HepG2 (cell line): Measurements from ENCODE around the gene STK4. TPM values are rescaled to one million over a fixed set of nuclear protein-coding genes. Genes with fewer than 3 reads are reported as not detected.

ENCODE experiments used
- ARHGAP35 ChIP-seq: sonication (generic); formaldehyde crosslinking; IDR thresholded peaks from 2 replicates; pipeline ENCODE4 v1.9.0; 2022; ENCODE audit warnings: mild to moderate bottlenecking, inconsistent platforms, moderate library complexity, missing genetic modification reagents, borderline replicate concordance
- FOXP4 ChIP-seq: sonication (generic); formaldehyde crosslinking; IDR thresholded peaks from 2 replicates; pipeline ENCODE4 v1.4.0; 2020; ENCODE audit warnings: missing genetic modification reagents
- FUBP1 ChIP-seq: sonication (generic); formaldehyde crosslinking; IDR thresholded peaks from 2 replicates; pipeline ENCODE4 v1.5.1; 2020; ENCODE audit warnings: missing genetic modification reagents, mild to moderate bottlenecking, borderline replicate concordance
- HNF1A ChIP-seq, 2 experiments: sonication (generic) in 1 of 2; formaldehyde crosslinking in 1 of 2; IDR thresholded peaks; 2 replicates each; pipeline versions ENCODE4 v1.4.0 to v1.6.1; 2016 to 2020; ENCODE audit warnings: borderline replicate concordance in 1 of 2, low read depth in 1 of 2, mild to moderate bottlenecking in 1 of 2, missing genetic modification reagents in 1 of 2
- KLF15 ChIP-seq: sonication (generic); formaldehyde crosslinking; IDR thresholded peaks from 2 replicates; pipeline ENCODE4 v1.8.1; 2023; ENCODE audit warnings: borderline replicate concordance, mild to moderate bottlenecking, inconsistent platforms, missing genetic modification reagents, mixed read lengths
- MTF2 ChIP-seq: sonication (generic); formaldehyde crosslinking; IDR thresholded peaks from 2 replicates; pipeline ENCODE4 v1.5.0; 2020; ENCODE audit warnings: missing genetic modification reagents, borderline replicate concordance
- NAIF1 ChIP-seq: sonication (generic); formaldehyde crosslinking; IDR thresholded peaks from 2 replicates; pipeline ENCODE4 v1.5.0; 2020; ENCODE audit warnings: mild to moderate bottlenecking, missing genetic modification reagents, borderline replicate concordance
- RFXAP ChIP-seq: sonication (generic); formaldehyde crosslinking; IDR thresholded peaks from 2 replicates; pipeline ENCODE4 v1.4.0; 2020; ENCODE audit warnings: missing genetic modification reagents, borderline replicate concordance
- THYN1 ChIP-seq: sonication (generic); formaldehyde crosslinking; IDR thresholded peaks from 2 replicates; pipeline ENCODE4 v1.8.1; 2023; ENCODE audit warnings: low read depth, mild to moderate bottlenecking, moderate library complexity, missing genetic modification reagents, borderline replicate concordance
- TRIM22 ChIP-seq: fragments of 450-650 bp; IDR thresholded peaks from 2 replicates; pipeline ENCODE4 v1.6.1; 2017
- ZBTB3 ChIP-seq: sonication (generic); formaldehyde crosslinking; IDR thresholded peaks from 2 replicates; pipeline ENCODE4 v1.4.0; 2020; ENCODE audit warnings: low read depth, mild to moderate bottlenecking, moderate library complexity, missing genetic modification reagents, borderline replicate concordance
- ZKSCAN8 ChIP-seq: IDR thresholded peaks from 2 replicates; pipeline ENCODE4 v1.6.1; 2016; ENCODE audit warnings: borderline replicate concordance, missing genetic modification reagents, missing compliant biosample characterization
- ZNF263 ChIP-seq: sonication (generic); formaldehyde crosslinking; IDR thresholded peaks from 2 replicates; pipeline ENCODE4 v1.4.0; 2020; ENCODE audit warnings: missing genetic modification reagents
- ZNF3 ChIP-seq: IDR thresholded peaks from 2 replicates; pipeline ENCODE4 v1.7.0; 2017; ENCODE audit warnings: inconsistent platforms
- ZNF598 ChIP-seq: sonication (generic); formaldehyde crosslinking; IDR thresholded peaks from 2 replicates; pipeline ENCODE4 v1.5.1; 2020; ENCODE audit warnings: mild to moderate bottlenecking, missing genetic modification reagents, borderline replicate concordance
- ZNF619 ChIP-seq: sonication (generic); formaldehyde crosslinking; IDR thresholded peaks from 2 replicates; pipeline ENCODE4 v1.4.0; 2020; ENCODE audit warnings: mild to moderate bottlenecking, missing genetic modification reagents
- ZNF878 ChIP-seq: sonication (generic); formaldehyde crosslinking; IDR thresholded peaks from 2 replicates; pipeline ENCODE4 v1.8.1; 2023; ENCODE audit warnings: mild to moderate bottlenecking, missing genetic modification reagents, moderate library complexity
- polyA plus RNA-seq, 8 experiments: library from polyadenylated mRNA; depleted of rRNA in 3 of 8; stranded (reverse) in 7 of 8; unstranded in 1 of 8; fragments of >200 nt; fragmentation: Illumina TruSeq in 4 of 8; extraction: Trizol in 4 of 8; gene quantifications; 2 replicates each; pipeline versions ENCODE4 v1.2.1 to v1.2.3, GENCODE V29; 2011 to 2016; ENCODE audit warnings: low read depth in 4 of 8, missing spikeins in 1 of 8, mixed read lengths in 1 of 8; ENCODE audit not compliant: insufficient read depth in 1 of 8
- total RNA-seq, 5 experiments: library from RNA; depleted of rRNA; stranded (reverse); fragments of >200 nt; fragmentation: Illumina TruSeq; extraction: Trizol; gene quantifications; 2 replicates each; pipeline ENCODE4 v1.2.3, GENCODE V29; 2016; ENCODE audit warnings: low read depth in 1 of 5

The STK4 gene
- total and polyA plus RNA-seq, 2 of the 13 experiments (the other 11 are each of a cell fraction or from before 2014, with no cell fraction given) = 25.6 to 38.3 TPM

- peak; percentile 90 for TF ChIP-seq RFXAP (CRISPR knock-in tag)
- TF ChIP-seq ZNF3 (CRISPR knock-in tag) = peak; percentile 54; the same call in 1 of the 2 replicates
- TF ChIP-seq NAIF1 (CRISPR knock-in tag) = no peak
- TF ChIP-seq ZNF263 (CRISPR knock-in tag) = peak; percentile 84
- TF ChIP-seq ARHGAP35 = peak; percentile 97
- TF ChIP-seq HNF1A (IDR thresholded peaks at IDR 0.05; ENCODE audit: low read depth) = no peak; the same call in 1 of the 2 replicates
- peak; percentile 87 for TF ChIP-seq HNF1A (CRISPR knock-in tag; IDR thresholded peaks at IDR 0.05; ENCODE audit: borderline replicate concordance)
- peak; percentile 93; the same call in 1 of the 2 replicates for TF ChIP-seq FUBP1
- TF ChIP-seq FOXP4 = peak; percentile 85
- TF ChIP-seq ZNF598 = peak; percentile 99
- peak; percentile 94 for TF ChIP-seq ZKSCAN8 (CRISPR knock-in tag)
- no peak for TF ChIP-seq TRIM22
- TF ChIP-seq ZNF878 = peak; percentile 98
- TF ChIP-seq THYN1 = no peak
- no peak; the same call in 1 of the 2 replicates for TF ChIP-seq ZBTB3 (CRISPR knock-in tag)
- TF ChIP-seq KLF15 (CRISPR knock-in tag) = peak; percentile 84; the same call in 1 of the 2 replicates
- TF ChIP-seq MTF2 (CRISPR knock-in tag) = 0 out of 2 replicates have a peak, but pooled peaks have one; percentile 78
- peak; percentile 97; the same call in 1 of the 2 replicates for TF ChIP-seq ZNF619 (CRISPR knock-in tag)
Measured at GRCh38 chr20:44966030-44966961, at the start of gene STK4 (continued).
